Measurements from ENCODE around the gene SLC46A3.

DNA sequence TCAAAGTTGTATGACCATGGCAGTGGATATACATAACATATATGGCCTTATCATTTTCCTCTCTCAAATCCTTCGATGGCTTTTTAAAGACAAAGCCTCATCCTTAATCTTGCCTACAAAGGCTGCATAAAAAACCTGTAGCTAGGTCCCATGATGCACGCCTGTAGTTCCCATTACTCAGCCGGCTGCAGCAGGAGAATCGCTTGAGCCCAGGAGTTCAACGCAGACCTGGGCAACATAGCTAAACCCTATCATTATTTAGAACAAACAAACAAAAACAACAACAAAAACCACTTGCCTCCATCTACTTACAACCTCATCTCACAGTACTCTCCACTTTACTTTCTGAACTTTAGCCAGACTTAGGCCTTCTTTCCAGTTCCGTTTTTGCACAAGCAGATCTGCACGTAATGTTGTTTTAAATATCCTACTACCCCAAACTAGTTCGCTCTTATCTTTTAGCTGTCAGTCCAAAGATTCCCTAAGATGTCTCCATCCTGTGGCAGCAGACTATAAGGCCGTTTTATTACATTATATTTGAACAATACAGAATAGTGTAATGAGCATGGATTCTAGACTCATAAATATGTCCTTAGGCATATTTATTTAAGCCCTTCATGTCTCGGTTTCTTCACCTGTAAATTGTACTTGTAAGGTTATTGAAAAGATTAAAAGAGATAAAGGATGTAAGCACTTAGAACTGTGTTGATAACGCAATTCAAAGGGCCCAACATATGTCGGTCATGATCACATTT is 60.8 kb downstream of the SLC46A3 start:
- TF ChIP-seq CTCF (IDR thresholded peaks at IDR 0.05; ENCODE audit: insufficient read depth, low read length), result no peak
- TF ChIP-seq POLR2AphosphoS5 (IDR thresholded peaks at IDR 0.05; ENCODE audit: low read depth), result no peak
- TF ChIP-seq, protein P1, sequence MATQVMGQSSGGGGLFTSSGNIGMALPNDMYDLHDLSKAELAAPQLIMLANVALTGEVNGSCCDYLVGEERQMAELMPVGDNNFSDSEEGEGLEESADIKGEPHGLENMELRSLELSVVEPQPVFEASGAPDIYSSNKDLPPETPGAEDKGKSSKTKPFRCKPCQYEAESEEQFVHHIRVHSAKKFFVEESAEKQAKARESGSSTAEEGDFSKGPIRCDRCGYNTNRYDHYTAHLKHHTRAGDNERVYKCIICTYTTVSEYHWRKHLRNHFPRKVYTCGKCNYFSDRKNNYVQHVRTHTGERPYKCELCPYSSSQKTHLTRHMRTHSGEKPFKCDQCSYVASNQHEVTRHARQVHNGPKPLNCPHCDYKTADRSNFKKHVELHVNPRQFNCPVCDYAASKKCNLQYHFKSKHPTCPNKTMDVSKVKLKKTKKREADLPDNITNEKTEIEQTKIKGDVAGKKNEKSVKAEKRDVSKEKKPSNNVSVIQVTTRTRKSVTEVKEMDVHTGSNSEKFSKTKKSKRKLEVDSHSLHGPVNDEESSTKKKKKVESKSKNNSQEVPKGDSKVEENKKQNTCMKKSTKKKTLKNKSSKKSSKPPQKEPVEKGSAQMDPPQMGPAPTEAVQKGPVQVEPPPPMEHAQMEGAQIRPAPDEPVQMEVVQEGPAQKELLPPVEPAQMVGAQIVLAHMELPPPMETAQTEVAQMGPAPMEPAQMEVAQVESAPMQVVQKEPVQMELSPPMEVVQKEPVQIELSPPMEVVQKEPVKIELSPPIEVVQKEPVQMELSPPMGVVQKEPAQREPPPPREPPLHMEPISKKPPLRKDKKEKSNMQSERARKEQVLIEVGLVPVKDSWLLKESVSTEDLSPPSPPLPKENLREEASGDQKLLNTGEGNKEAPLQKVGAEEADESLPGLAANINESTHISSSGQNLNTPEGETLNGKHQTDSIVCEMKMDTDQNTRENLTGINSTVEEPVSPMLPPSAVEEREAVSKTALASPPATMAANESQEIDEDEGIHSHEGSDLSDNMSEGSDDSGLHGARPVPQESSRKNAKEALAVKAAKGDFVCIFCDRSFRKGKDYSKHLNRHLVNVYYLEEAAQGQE (IDR thresholded peaks at IDR 0.05; ENCODE audit: insufficient replicate concordance, low read depth), result no peak

Data from HL-60 (cell line).